Heart left ventricle (tissue), 13 donors: ENCODE measurements around the gene SOCS4.

ENCODE experiments used
- CTCF ChIP-seq, 12 donors: fragments of 200-600 bp; sonication (generic) in 4 of 12; IDR thresholded peaks; one replicate each; pipeline versions ENCODE4 v1.5.0 to v1.8.0; 2018 to 2022; ENCODE audit warnings: antibody characterized with exemption in 12 of 12, mild to moderate bottlenecking in 5 of 12
- POLR2A ChIP-seq, 2 donors: fragments of 450-650 bp; IDR thresholded peaks; one replicate each; pipeline ENCODE4 v1.6.1; 2017; ENCODE audit warnings: antibody characterized with exemption in 2 of 2, mild to moderate bottlenecking in 2 of 2, moderate library complexity in 2 of 2
- donor health status: ischemic (EF 13 %, LVEDD 7.1; RV severe dilation, severe dysfunction).
- donor health status: DM: no; HTN: yes; CAD: no.
- donor health status: DM: no; HTN: no; CAD: no.
- donor health status: ischemic (EF 25% LVEDD 6.9; RV normal size, moderate dysfunction).
- donor health status: ischemic (EF 25% LVEDD 5.7; RV mildly dilated, moderate dysfunction).
- donor health status: ischemic (EF 35%, LVEDD 5.7; RV mildly dilated, moderate dysfunction).
- donor health status: nonischemic (EF 11% LVEDD 7.7; RV severe dilation, severe dysfunction).
- donor health status: DM: yes; HTN: yes; CAD: no.
- donor health status: PGD.
- donor health status: ischemic (EF 29% LVEDD 5.4; RV normal size, mild dysfunction).
- donor health status: nonischemic (EF 23%, LVEDD 6.1; RV moderate dilation, normal function).

- TF ChIP-seq CTCF (IDR thresholded peaks at IDR 0.05): no peak
- TF ChIP-seq POLR2A (IDR thresholded peaks at IDR 0.05): no peak
Measured at GRCh38 chr14:55019968-55020554, 7.0 kb upstream of the SOCS4 start.
